Suppressor macrophage (primary cell): ENCODE data around the gene CCDC172.

ENCODE experiments used
- DNase-seq, 4 experiments: peaks; one replicate each; pipeline ENCODE4 v3.0.0-alpha.2; 2020 to 2022
- total RNA-seq, 17 experiments: gene quantifications; one replicate each; lab custom pipeline; 2026; ENCODE audit warnings: mixed read lengths in 6 of 17, inconsistent platforms in 3 of 17; lab: John Stamatoyannopoulos, UW

CCDC172 gene
- 0 to 0.99 (median 0) reads per million in 17 experiments for total RNA-seq

GRCh38 chr10:116324227-116324950 is at the start of gene CCDC172:
CCDC172 (plus strand) TSS chr10:116324448; CDS start chr10:116325012, 564 bp downstream.
- DNase-seq: no peak

DNA sequence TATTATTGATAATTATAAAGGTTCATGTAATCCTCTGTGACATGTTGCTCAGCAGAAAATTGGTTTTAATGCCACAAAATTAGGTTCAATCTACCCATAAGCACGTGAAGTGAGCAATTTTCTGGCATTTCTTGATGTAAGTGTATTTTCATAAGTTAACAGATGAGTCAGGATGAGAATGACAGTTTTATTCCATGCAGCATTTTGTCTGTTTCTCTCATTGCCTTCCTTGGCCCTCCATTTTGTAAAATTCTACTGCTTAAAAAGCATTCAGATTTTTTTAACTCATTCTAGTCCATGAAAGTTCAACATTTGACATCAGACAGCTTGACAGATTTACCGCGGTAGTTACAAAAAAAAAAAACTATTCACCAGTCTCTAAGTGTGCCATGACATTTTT is 47.3 kb upstream of the CCDC172 start:
- no peak for DNase-seq

GRCh38 chr10:116278846-116279245 is 45.4 kb upstream of the CCDC172 start:
- DNase-seq: no peak

GRCh38 chr10:116281775-116282174 is 42.5 kb upstream of the CCDC172 start:
- no peak for DNase-seq

- DNase-seq: no peak
Measured at GRCh38 chr10:116286626-116287200, 37.5 kb upstream of the CCDC172 start.

- peak; percentile 37 to 62 (median 44) for DNase-seq
Measured at GRCh38 chr10:116287906-116288501, 36.2 kb upstream of the CCDC172 start.

DNA sequence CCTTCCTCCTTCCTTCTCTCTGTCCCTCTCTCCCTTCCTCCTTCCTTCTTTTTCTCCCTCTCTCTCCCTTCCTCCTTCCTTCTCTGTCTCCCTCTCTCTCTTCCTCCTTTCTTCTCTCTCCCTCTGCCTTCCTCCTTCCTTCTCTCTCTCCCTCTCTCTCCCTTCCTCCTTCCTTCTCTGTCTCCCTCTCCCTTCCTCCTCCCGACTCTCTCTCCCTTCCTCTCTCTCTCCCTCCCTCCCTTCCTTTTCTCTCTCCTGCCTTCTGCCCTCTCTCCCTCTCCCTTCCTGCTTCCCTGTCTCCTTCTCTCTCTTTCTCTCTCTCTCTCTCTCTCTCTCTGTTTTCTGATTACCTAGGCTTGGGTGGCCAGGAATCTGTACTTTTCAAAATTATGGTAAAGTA is 34.6 kb upstream of the CCDC172 start:
- DNase-seq: no peak

DNA sequence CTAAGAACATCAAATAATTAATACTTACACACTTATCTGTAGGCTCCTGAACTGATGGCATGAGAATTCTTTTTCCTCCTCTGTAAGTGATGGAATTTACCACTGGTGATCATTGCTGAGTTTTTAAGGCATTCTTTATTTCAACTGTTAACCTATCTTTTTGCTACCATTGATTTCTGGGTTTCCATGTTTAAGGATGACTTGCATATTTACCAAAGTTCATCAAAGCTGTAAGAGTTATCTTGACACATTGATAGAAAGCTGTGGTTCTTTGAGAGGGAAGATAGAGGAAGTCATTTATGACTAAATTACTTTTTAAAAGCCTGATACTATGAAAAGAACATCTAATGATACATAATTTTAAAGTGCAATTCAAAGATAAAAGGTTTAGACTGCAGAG is 31.8 kb upstream of the CCDC172 start:
- DNase-seq: no peak

- DNase-seq: no peak
Measured at GRCh38 chr10:116296291-116296721, 27.9 kb upstream of the CCDC172 start.

GRCh38 chr10:116298586-116298985 is 25.7 kb upstream of the CCDC172 start:
- DNase-seq: no peak

DNA sequence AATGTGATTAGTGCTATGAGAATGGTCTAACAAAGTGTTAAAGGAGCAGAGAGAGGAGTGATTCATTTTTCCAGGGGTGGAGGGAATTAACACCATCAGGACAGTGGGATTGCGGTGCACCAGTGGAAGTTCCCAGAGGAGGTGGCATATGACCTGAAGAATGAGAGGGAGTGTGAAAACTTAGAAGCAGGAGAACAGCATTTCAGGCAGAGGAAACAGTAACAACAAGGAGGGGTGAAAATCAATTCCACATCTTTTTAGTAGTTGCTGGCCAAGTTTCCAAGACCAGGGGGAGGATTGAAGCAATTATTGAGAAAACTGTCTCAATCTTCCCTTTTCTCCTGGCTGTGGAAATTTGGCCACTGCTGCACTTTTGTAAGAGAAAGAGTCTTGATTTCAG is 23.7 kb upstream of the CCDC172 start:
- DNase-seq: no peak

GRCh38 chr10:116304923-116305322 is 19.3 kb upstream of the CCDC172 start:
- no peak for DNase-seq

DNA sequence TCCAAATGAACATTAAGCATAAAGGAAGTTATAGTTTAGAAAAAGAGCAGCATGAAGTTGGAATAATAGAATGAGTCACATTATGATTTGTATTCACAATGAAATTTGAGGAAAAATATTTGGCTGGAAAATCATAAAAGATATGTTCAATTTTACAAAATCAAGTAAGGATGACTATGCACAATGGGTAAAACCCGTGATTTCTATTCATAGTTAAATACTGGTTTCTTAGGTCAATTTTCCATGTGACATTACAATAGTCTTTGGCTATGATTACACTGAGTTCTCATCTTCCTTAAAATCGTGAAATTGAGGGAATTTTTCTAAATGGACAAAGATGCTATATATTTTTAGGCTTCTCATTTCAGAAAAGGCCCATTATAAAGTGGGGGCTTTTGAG is 17.4 kb upstream of the CCDC172 start:
- no peak for DNase-seq

- no peak for DNase-seq
Measured at GRCh38 chr10:116307455-116307854, 16.8 kb upstream of the CCDC172 start.

GRCh38 chr10:116311016-116311415 is 13.2 kb upstream of the CCDC172 start:
- DNase-seq: no peak

GRCh38 chr10:116311706-116312490 is 12.3 kb upstream of the CCDC172 start:
- DNase-seq: no peak

DNA sequence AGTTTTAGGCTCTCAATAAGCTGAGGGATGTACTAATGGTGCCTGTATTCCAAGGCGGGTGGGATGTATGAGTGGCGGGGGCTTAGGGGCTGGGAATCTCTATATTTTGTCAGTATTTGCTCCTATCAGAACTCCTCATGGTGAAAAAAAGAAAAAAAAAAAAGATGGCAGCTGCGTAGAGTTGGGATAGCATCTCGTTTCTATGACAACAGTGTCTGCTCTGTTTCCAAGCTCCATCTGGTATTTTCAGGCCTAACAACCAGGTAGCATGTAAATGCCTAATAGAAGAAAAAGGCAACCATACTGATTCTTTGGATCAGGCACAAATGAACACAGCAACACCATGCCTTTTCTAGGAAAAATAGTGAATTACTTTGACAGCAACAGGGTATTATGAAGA is 11.7 kb upstream of the CCDC172 start:
- DNase-seq: no peak

DNA sequence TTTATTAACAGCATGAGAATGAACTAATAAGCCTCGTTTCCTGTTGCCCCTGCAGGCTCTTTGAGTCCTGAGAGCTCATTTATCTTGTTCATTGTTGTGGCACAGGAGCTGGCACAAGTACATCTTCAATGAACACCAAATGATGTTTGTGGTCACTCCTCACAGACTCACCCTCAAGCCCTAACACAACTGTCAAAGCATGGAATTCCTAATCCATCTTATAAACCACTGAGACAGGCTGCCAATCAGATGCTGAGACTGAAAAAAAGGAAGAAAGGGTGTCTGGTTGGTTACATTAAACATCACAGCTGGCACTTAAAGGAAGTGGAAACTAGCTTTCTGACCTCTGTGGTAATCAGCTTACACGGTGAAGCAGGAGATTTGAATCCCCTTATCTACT is 7.7 kb upstream of the CCDC172 start:
- peak in 2 of 4 experiments; percentile 6 to 15 for DNase-seq

DNA sequence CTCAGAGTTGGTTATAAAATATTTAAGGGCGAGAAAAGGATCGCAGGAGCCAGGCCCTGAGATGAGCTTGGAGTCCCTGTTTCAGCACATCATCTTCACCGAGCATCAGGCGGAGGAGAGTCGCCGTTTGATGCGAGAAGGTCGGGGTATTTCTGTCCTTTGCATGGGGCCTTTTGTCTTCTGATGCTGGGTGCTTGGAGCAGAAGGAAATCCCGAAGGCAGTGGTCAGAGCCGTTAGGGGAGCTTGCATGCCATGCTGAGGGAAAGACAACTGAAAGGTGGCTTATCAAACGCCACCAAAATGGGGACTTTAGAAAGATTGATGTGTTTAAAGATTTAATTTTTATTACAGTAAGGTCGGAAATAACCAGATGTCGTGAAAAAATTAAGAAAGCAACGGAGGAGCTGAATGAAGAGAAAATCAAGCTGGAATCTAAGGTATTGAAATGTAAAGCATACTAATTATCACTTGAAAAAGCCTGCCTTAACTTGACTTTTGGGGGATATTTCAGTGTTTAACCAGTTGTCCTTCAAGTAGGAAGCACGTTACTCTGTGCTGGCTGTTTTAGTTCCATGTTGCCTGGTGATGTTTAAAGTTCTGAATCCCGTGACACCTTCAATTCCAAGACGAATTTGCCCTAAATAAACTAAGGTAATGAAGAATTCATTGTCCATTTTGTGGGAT is 845 bp downstream of the CCDC172 start:
- no peak for DNase-seq

DNA sequence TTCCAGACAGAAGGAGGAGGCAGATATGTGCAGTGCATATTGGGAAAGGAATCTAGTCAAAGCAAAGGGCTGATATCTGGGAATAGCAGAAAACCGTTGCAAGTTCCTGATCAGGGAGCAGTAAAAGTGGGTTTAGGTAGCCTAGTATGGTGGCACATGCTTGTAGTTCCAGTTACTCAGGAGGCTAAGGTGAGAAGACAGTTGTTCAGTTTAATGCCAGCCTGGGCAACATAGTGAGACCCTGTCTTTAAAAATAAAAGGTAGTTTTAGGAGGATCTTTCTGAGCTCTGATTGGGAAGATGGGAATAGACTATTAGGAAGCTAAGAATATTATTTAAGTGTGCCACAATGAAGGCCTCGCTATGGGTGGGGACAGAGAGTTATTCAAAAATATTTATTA is 1.7 kb downstream of the CCDC172 start:
- DNase-seq: no peak

GRCh38 chr10:116329153-116329552 is 4.9 kb downstream of the CCDC172 start:
- DNase-seq: no peak

DNA sequence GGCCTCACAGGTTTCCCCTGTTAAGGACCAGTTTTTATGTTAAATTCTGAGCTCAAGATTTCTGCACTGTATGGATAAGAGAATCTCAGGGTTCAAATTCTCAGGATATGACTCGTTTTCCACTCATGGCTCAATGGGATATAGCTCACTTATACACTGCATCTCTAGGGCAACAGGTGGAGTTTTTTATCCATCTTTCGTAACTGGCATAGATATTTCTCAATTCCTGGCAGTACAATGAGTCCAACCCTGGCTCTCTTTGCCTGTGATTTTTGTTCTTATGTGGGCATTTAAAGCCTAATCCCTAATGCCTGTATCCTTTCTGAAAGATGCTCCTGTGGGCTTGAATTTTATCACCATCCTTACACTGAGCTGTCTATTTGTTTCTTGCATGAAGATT is 7.6 kb downstream of the CCDC172 start:
- DNase-seq: no peak

DNA sequence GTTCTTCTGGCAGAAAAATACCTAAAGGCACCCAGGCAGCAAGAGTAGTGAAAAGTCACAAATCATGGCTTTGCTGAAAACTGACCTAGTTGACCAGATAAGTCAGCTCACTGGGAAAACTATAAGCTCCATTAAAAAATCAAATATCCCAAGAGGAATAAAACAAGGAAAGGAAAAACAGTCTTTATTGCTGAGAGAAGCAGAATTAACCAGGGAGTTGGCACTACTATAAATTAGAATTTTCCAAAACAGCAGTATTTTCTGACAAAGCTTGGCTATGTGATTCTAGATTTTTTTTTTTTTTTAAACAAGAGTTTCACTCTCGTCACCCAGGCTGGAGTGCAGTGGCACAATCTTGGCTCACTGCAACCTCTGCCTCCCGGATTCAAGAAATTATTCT is 12.6 kb downstream of the CCDC172 start:
- DNase-seq: no peak
